Caco-2 (cell line): ENCODE results near the gene SWAP70. TPM values are rescaled to one million over a fixed set of nuclear protein-coding genes. Genes with fewer than 3 reads are reported as not detected.

Experiments used
- BruUV-seq: library from RNA; stranded (reverse); fragments of 400-500 nt; replicated peaks from 2 replicates; lab custom pipeline; 2021; lab: Mats Ljungman, UMichigan
- CTCF ChIA-PET: fragments of 300-600 bp; sonication (Branson Sonifier 250); formaldehyde crosslinking; loops from one replicate; lab custom pipeline; 2022; ENCODE audit warnings: antibody characterized with exemption; lab: Charles Lee
- POLR2A ChIA-PET: fragments of 300-600 bp; sonication (Branson Sonifier 250); formaldehyde crosslinking; loops from one replicate; lab custom pipeline; 2022; ENCODE audit warnings: antibody characterized with exemption; lab: Charles Lee
- DNase-seq, 2 experiments: peaks; one replicate each; pipeline versions ENCODE4 v3.0.0 to v3.0.0-alpha.2; 2020 to 2022
- H3K27me3 ChIP-seq: replicated peaks from 2 replicates; pipeline ENCODE4 v1.6.0; 2011; ENCODE audit warnings: low read length; ENCODE audit not compliant: control insufficient read depth, insufficient read depth
- H3K36me3 ChIP-seq: 2 replicates; pipeline ENCODE4 v1.5.1; 2011; ENCODE audit warnings: low read length; ENCODE audit not compliant: control insufficient read depth, insufficient read depth
- H3K4me1 ChIP-seq: fragments of 250-450 bp; sonication (Bioruptor Pico); 2 replicates; pipeline ENCODE4 v1.5.1; 2020; ENCODE audit warnings: mild to moderate bottlenecking
- H3K4me3 ChIP-seq: 2 replicates; pipeline ENCODE4 v1.5.1; 2011; ENCODE audit warnings: low read depth, mild to moderate bottlenecking, control low read depth, low read length
- H3K9me3 ChIP-seq: fragments of 250-450 bp; sonication (Bioruptor Pico); 2 replicates; pipeline ENCODE4 v1.5.1; 2020; ENCODE audit warnings: mild to moderate bottlenecking, moderate library complexity
- H3K27ac Mint-ChIP-seq: one replicate; pipeline ENCODE4 v1.8.0; 2022; ENCODE audit warnings: mixed read lengths; ENCODE audit not compliant: unreplicated experiment
- H3K27me3 Mint-ChIP-seq: one replicate; pipeline ENCODE4 v1.8.0; 2022; ENCODE audit warnings: mixed read lengths; ENCODE audit not compliant: insufficient read depth, unreplicated experiment
- H3K36me3 Mint-ChIP-seq: one replicate; pipeline ENCODE4 v1.8.0; 2022; ENCODE audit warnings: mild to moderate bottlenecking, mixed read lengths; ENCODE audit not compliant: insufficient read depth, unreplicated experiment
- H3K4me1 Mint-ChIP-seq: one replicate; pipeline ENCODE4 v1.8.0; 2022; ENCODE audit warnings: low read depth, mixed read lengths; ENCODE audit not compliant: unreplicated experiment
- H3K4me3 Mint-ChIP-seq: one replicate; pipeline ENCODE4 v1.8.0; 2022; ENCODE audit warnings: mild to moderate bottlenecking, moderate library complexity, mixed read lengths; ENCODE audit not compliant: unreplicated experiment
- H3K9me3 Mint-ChIP-seq: one replicate; pipeline ENCODE4 v1.8.0; 2022; ENCODE audit warnings: mixed read lengths; ENCODE audit not compliant: unreplicated experiment
- CTCF ChIP-seq, 2 experiments: fragments of 200-600 bp in 1 of 2; IDR thresholded peaks; 1 replicate in 1 of 2; 2 replicates in 1 of 2; pipeline versions ENCODE4 v1.5.1 to v1.8.0; 2011 to 2022; ENCODE audit warnings: antibody characterized with exemption in 1 of 2, control low read depth in 1 of 2, inconsistent platforms in 1 of 2, low read depth in 1 of 2, low read length in 1 of 2, mild to moderate bottlenecking in 1 of 2, moderate library complexity in 1 of 2; ENCODE audit not compliant: insufficient read depth in 1 of 2, severe bottlenecking in 1 of 2, unreplicated experiment in 1 of 2
- intact Hi-C: fragments of 100-400 bp; cut with micrococcal nuclease; formaldehyde crosslinking; loops from one replicate; pipeline ENCODE4 v1.10.0; 2022; ENCODE audit not compliant: unreplicated experiment
- total RNA-seq: library from RNA; stranded (reverse); gene quantifications from 2 replicates; pipeline ENCODE4 v1.2.3, GENCODE V29; 2022

The SWAP70 gene
- total RNA-seq, 1 experiment from 2014 or later = 42.4 TPM

GRCh38 chr11:9758637-9759518 lies 95.0 kb downstream of the SWAP70 start:
- no peaks in the 10 kb centered on the region for H3K27me3 ChIP-seq
- intact Hi-C loops = loop anchor here (1.0 to 10.0 kb wide), 8 partner anchors 66 to 564 kb away; no protein-coding TSS in a partner anchor
- TF ChIP-seq CTCF (IDR thresholded peaks at IDR 0.05; ENCODE audit: insufficient read depth in 1 of 2, low read depth in 1 of 2, low read length in 1 of 2, severe bottlenecking in 1 of 2, unreplicated experiment in 1 of 2) = peak in 1 of 2 experiments; percentile 49
- H3K4me3 ChIP-seq = peak overlapping the region; percentile 70
- Mint-ChIP-seq H3K27ac (peak overlapping the region; percentile 79), H3K4me3 (peak overlapping the region; percentile 86), H3K27me3 (no peaks in the 10 kb centered on the region), H3K36me3 (peaks cover 32% of the 10 kb centered on the region), H3K4me1 (peaks cover 32% of the 10 kb centered on the region), H3K9me3 (no peaks in the 10 kb centered on the region)
- no peaks in the 10 kb centered on the region for H3K36me3 ChIP-seq
- peak; percentile 92 to 93 for DNase-seq
- H3K9me3 ChIP-seq = no peaks in the 10 kb centered on the region
- ChIA-PET CTCF (interaction anchor here (0.5 to 2.3 kb wide), 10 partner anchors 89 to 563 kb away, joined by 3 to 11 read pairs (median 4); no protein-coding TSS in a partner anchor), POLR2A (interaction anchor here (0.5 to 1.4 kb wide), 8 partner anchors 29 to 607 kb away, joined by 3 to 6 read pairs (median 3); partner anchors contain the start of gene ADM)
- peaks cover 13% of the 10 kb centered on the region for H3K4me1 ChIP-seq
- no TSS peak for BruUV-seq

- Mint-ChIP-seq H3K27ac (peak overlapping the region; percentile 79), H3K4me1 (peaks cover 37% of the 10 kb centered on the region), H3K36me3 (peaks cover 30% of the 10 kb centered on the region), H3K27me3 (no peaks in the 10 kb centered on the region), H3K4me3 (peak overlapping the region; percentile 86), H3K9me3 (no peaks in the 10 kb centered on the region)
- BruUV-seq = TSS peak; percentile 34
- Histone ChIP-seq H3K27me3 (no peaks in the 10 kb centered on the region), H3K36me3 (no peaks in the 10 kb centered on the region), H3K9me3 (no peaks in the 10 kb centered on the region), H3K4me3 (peak overlapping the region; percentile 70), H3K4me1 (peaks cover 13% of the 10 kb centered on the region)
- intact Hi-C loops = loop anchor here (1.0 to 10.0 kb wide), 6 partner anchors 65 to 545 kb away; no protein-coding TSS in a partner anchor
- no peak for TF ChIP-seq CTCF (IDR thresholded peaks at IDR 0.05; ENCODE audit: insufficient read depth in 1 of 2, low read depth in 1 of 2, low read length in 1 of 2, severe bottlenecking in 1 of 2, unreplicated experiment in 1 of 2)
- ChIA-PET POLR2A (interaction anchor here (0.9 to 1.4 kb wide), 4 partner anchors 223 to 607 kb away, joined by 3 to 6 read pairs (median 3); partner anchors contain the start of gene ADM), CTCF (interaction anchor here (1.0 to 2.3 kb wide), 5 partner anchors 88 to 544 kb away, joined by 4 to 11 read pairs (median 5); no protein-coding TSS in a partner anchor)
- peak; percentile 70 to 84 for DNase-seq
These were observed 95.8 kb downstream of the SWAP70 start for GRCh38 chr11:9759519-9760192.

GRCh38 chr11:9760193-9760575 lies 96.3 kb downstream of the SWAP70 start:
- no peaks in the 10 kb centered on the region for H3K36me3 ChIP-seq
- H3K9me3 ChIP-seq = no peaks in the 10 kb centered on the region
- H3K27me3 Mint-ChIP-seq = no peaks in the 10 kb centered on the region
- no peak for DNase-seq
- no peak overlapping the region for H3K4me3 ChIP-seq
- peaks cover 17% of the 10 kb centered on the region for H3K4me1 ChIP-seq
- peak overlapping the region; percentile 79 for H3K27ac Mint-ChIP-seq
- H3K27me3 ChIP-seq = no peaks in the 10 kb centered on the region
- H3K36me3 Mint-ChIP-seq = peaks cover 29% of the 10 kb centered on the region
- no TSS peak for BruUV-seq
- no peak for TF ChIP-seq CTCF (IDR thresholded peaks at IDR 0.05; ENCODE audit: insufficient read depth in 1 of 2, low read depth in 1 of 2, low read length in 1 of 2, severe bottlenecking in 1 of 2, unreplicated experiment in 1 of 2)
- intact Hi-C loops = no loop called here
- CTCF ChIA-PET = interaction anchor here (1.2 to 2.3 kb wide), 4 partner anchors 102 to 544 kb away, joined by 4 to 11 read pairs (median 5); no protein-coding TSS in a partner anchor
- POLR2A ChIA-PET = interaction anchor here (0.9 to 1.3 kb wide), 2 partner anchors 544 to 545 kb away, joined by 3 to 6 read pairs; partner anchors contain the start of gene ADM
- H3K4me3 Mint-ChIP-seq = peak overlapping the region; percentile 86
- H3K9me3 Mint-ChIP-seq = no peaks in the 10 kb centered on the region
- H3K4me1 Mint-ChIP-seq = peaks cover 42% of the 10 kb centered on the region
